Measurements from ENCODE around the gene POTEG. TPM values are rescaled to one million over a fixed set of nuclear protein-coding genes. Genes with fewer than 3 reads are reported as not detected.
"Not testable (repeated sequence)": the region's sequence is repeated elsewhere in the genome, so short reads cannot be mapped to it uniquely, and the experiment has no call there.

POTEG gene
- total and polyA plus RNA-seq, 10 donors, result 0.24 to 0.51 TPM; not detected in 8

DNA sequence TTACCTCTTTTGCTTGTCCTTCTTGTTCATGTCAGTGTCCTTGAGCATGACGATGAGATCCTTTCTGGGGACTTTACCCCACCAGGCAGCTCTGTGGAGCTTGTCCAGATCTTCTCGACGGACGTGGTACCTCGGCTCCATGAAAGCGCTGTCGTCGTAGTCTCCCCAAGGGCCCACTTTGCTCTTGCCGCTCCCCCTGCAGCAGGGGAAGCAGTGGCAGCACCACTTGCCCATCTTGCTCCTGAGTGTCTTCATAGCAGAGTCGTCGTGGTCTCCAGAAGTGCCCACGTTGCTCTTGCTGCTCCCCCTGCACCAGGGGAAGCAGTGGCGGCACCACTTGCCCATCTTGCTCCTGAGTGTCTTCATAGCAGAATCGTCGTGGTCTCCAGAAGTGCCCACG is 376 bp downstream of the POTEG start:
- 81 to 84% (median 83%) methylated on average over 7 of the region's 16 CpGs; no CpG with 5 or more reads in 2 of the 5 donors for WGBS, 5 donors
- H3K27me3 ChIP-seq (replicated peaks in 1 of 7); intact Hi-C loops (cut with DNase I; ENCODE audit: low total_unique reads); H3K4me3 ChIP-seq; H3K36me3 ChIP-seq; H3K27ac ChIP-seq; H3K4me1 ChIP-seq: not testable (repeated sequence)
- DNase-seq, result peak; percentile 65
- H3K9me3 ChIP-seq, result peaks cover 0 to 12% (median 0%) of the 10 kb centered on the region in 8 donors

DNA sequence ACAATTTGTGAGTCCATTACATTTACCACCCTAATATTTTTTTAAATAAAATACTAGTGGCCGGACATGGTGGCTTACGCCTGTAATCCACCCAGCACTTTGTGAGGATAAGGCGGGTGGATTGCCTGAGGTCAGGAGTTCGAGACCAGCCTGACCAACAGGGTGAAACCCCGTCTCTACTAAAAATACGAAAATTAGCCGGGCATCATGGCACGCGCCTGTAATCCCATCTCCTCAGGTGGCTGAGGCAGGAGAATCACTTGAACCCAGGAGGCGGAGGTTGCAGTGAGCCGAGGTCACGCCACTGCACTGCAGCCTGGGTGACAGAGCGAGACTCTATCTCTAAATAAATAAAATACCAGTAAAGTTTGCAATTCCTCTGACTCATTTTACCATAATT is 25.6 kb downstream of the POTEG start:
- H3K9me3 ChIP-seq; H3K27me3 ChIP-seq (replicated peaks in 1 of 7); H3K36me3 ChIP-seq; H3K4me3 ChIP-seq; H3K27ac ChIP-seq; H3K4me1 ChIP-seq; intact Hi-C loops (cut with DNase I; ENCODE audit: low total_unique reads): not testable (repeated sequence)
- WGBS, 5 donors, result 78 to 87% (median 84%) methylated on average over 8 to 12 of the region's 13 CpGs
- DNase-seq, result peak; percentile 50

DNA sequence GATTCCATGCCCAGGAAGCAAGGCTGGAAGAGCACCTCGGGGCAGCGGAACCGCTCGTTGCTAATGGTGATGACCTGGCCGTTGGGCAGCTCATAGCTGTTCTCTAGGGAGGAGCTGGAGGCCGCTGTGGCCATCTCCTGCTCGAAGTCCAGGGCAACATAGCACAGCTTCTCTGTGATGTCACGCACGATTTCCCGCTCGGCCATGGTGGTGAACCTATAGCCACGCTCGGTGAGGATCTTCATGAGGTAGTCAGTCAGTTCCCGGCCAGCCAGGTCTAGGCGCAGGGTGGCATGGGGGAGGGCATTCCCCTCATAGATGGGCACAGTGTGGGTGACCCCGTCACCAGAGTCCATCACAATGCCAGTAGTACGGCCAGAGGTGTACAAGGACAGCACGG is 32.0 kb downstream of the POTEG start:
- H3K27me3 ChIP-seq (replicated peaks in 1 of 7); H3K4me3 ChIP-seq; H3K4me1 ChIP-seq; H3K9me3 ChIP-seq; intact Hi-C loops (cut with DNase I; ENCODE audit: low total_unique reads); H3K36me3 ChIP-seq; H3K27ac ChIP-seq: not testable (repeated sequence)
- DNase-seq, result peak; percentile 27
- WGBS, 5 donors, result 79 to 87% (median 86%) methylated on average over 8 to 10 of the region's 18 CpGs; no CpG with 5 or more reads in 2 of the 5 donors

- intact Hi-C loops (cut with DNase I; ENCODE audit: low total_unique reads), result not testable (repeated sequence)
- peak; percentile 79 for DNase-seq
These were observed 39.4 kb downstream of the POTEG start for GRCh38 chr14:19394727-19395126.

GRCh38 chr14:19390230-19390629 is 43.9 kb downstream of the POTEG start:
- intact Hi-C loops (cut with DNase I; ENCODE audit: low total_unique reads); H3K27me3 ChIP-seq (replicated peaks in 1 of 7); H3K36me3 ChIP-seq; H3K27ac ChIP-seq; H3K4me3 ChIP-seq; H3K4me1 ChIP-seq: not testable (repeated sequence)
- peak; percentile 86 for DNase-seq
- WGBS, 5 donors, result 82 to 90% (median 88%) methylated on average over 4 to 10 of the region's 10 CpGs
- H3K9me3 ChIP-seq, result peaks cover 0 to 10% (median 0%) of the 10 kb centered on the region in 8 donors

More at GRCh38 chr14:19394727-19395126, 39.4 kb downstream of the POTEG start:
- not testable (repeated sequence) for H3K27me3 ChIP-seq (replicated peaks in 1 of 7); H3K4me1 ChIP-seq; H3K4me3 ChIP-seq; H3K36me3 ChIP-seq; H3K27ac ChIP-seq; H3K9me3 ChIP-seq
- WGBS, 5 donors, result 87 to 100% (median 90%) methylated on average over 4 to 5 of the region's 12 CpGs; no CpG with 5 or more reads in 1 of the 5 donors

DNA sequence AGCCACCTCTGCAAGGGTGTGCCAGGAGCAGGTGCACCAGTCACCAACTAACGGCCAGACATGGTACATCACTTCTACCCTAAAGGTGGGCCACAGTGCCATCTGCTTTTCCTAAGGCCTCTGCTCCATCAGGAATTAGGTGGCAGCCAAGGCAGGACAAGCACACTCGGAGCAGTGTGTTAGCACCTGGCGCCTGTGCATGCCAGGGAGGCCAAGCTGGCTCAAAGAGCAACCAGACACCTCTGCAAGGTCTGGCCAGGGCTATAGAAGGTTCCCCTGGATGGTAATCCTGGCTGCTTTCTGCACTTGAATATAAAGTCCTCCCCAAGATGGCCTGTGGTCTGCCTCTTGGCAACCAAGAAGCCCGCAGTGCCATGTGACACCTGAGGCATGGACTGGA is 45.4 kb downstream of the POTEG start:
- 73 to 75% (median 74%) methylated on average over 2 to 3 of the region's 4 CpGs; no CpG with 5 or more reads in 1 of the 5 donors for WGBS, 5 donors
- not testable (repeated sequence) for H3K27me3 ChIP-seq (replicated peaks in 1 of 7); H3K36me3 ChIP-seq

DNA sequence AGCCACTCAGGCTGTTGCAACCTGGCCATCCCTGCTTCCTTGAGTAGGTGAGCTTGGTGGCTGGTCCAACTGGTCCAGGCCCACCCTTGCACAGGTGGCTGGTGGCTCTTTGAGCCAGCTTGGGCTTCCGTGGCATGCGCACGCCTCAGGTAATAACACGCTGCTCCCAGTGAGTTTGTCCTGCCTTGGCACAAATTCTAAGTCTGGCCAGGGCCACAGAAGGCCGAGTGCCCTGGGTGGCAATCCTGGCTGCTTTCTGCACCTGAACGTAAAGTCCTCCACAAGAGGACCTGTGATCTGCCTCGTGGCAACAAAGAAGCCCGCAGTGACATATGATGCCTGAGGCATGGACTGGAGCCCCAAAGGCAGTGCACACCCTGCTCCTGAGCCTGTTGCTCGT is 47.1 kb downstream of the POTEG start:
- peaks cover 0 to 10% (median 0%) of the 10 kb centered on the region in 8 donors for H3K9me3 ChIP-seq
- 71 to 89% (median 73%) methylated on average over 4 to 9 of the region's 9 CpGs for WGBS, 5 donors
- H3K36me3 ChIP-seq; H3K27me3 ChIP-seq (replicated peaks in 1 of 7); H3K4me3 ChIP-seq; H3K4me1 ChIP-seq; intact Hi-C loops (cut with DNase I; ENCODE audit: low total_unique reads); H3K27ac ChIP-seq: not testable (repeated sequence)
- DNase-seq, result peak; percentile 81

More for the DNA sequence above, 45.4 kb downstream of the POTEG start:
- intact Hi-C loops (cut with DNase I; ENCODE audit: low total_unique reads); H3K27ac ChIP-seq; H3K4me1 ChIP-seq; H3K4me3 ChIP-seq: not testable (repeated sequence)
- peaks cover 0 to 10% (median 0%) of the 10 kb centered on the region in 8 donors for H3K9me3 ChIP-seq
- peak; percentile 83 for DNase-seq

DNA sequence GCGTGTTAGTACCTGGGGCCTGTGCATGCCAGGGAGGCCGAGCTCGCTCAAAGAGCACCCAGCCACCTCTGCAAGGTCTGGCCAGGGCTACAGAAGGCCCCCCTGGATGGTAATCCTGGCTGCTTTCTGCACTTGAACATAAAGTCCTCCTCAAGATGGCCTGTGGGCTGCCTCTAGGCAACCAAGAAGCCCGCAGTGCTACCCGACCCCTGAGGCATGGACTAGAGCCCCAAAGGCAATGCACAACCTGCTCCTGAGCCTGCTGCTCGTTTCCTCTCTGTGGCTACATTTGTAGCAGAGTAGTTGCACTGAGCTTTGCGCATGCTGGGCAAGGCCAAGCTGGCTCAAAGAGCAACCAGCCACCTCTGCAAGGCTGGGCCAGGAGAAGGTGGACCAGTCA is 47.8 kb downstream of the POTEG start:
- H3K4me3 ChIP-seq; H3K36me3 ChIP-seq; H3K4me1 ChIP-seq; intact Hi-C loops (cut with DNase I; ENCODE audit: low total_unique reads); H3K27ac ChIP-seq; H3K27me3 ChIP-seq (replicated peaks in 1 of 7): not testable (repeated sequence)
- DNase-seq, result peak; percentile 85
- peaks cover 0 to 10% (median 0%) of the 10 kb centered on the region in 8 donors for H3K9me3 ChIP-seq
- 57 to 70% (median 63%) methylated on average over 2 to 3 of the region's 7 CpGs; no CpG with 5 or more reads in 1 of the 5 donors for WGBS, 5 donors

- H3K4me1 ChIP-seq; H3K36me3 ChIP-seq; H3K27ac ChIP-seq; intact Hi-C loops (cut with DNase I; ENCODE audit: low total_unique reads); H3K4me3 ChIP-seq; H3K27me3 ChIP-seq (replicated peaks in 1 of 7): not testable (repeated sequence)
- H3K9me3 ChIP-seq, result peaks cover 0 to 12% (median 1%) of the 10 kb centered on the region in 8 donors
- WGBS, 5 donors, result 42 to 100% (median 61%) methylated on average over 1 to 3 of the region's 6 CpGs
- peak; percentile 48 for DNase-seq
These were observed 49.9 kb downstream of the POTEG start for GRCh38 chr14:19384088-19384781.

DNA sequence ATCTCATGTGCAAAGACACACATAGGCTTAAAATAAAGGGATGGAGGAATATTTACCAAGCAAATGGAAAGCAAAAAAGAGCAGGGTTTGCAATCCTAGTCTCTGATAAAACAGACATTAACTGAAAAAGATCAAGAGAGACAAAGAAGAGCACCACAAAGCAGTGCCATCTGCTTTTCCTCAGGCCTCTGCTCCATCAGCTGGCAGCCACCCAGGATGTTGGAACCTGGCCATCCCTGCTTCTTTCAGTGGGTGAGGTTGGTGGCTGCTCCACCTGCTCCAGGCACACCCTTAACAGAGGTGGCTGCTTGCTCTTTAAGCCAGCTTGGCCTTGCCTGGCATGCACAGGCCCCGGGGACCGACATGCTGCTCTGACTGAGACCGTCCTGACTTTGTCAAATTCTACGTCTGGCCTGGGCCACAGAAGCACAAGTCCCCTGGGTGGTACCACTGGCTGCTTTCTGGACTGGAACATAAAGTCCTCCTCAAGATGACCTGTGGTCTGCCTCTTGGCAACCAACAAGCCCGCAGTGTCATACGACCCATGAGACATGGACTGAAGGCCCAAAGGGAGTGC is 51.0 kb downstream of the POTEG start:
- H3K4me1 ChIP-seq; H3K4me3 ChIP-seq; H3K27ac ChIP-seq; intact Hi-C loops (cut with DNase I; ENCODE audit: low total_unique reads); H3K36me3 ChIP-seq; H3K27me3 ChIP-seq (replicated peaks in 1 of 7): not testable (repeated sequence)
- H3K9me3 ChIP-seq, result peaks cover 0 to 12% (median 1%) of the 10 kb centered on the region in 8 donors
- 93% methylated on average over 3 of the region's 6 CpGs; no CpG with 5 or more reads in 4 of the 5 donors for WGBS, 5 donors
- peak; percentile 67 for DNase-seq

DNA sequence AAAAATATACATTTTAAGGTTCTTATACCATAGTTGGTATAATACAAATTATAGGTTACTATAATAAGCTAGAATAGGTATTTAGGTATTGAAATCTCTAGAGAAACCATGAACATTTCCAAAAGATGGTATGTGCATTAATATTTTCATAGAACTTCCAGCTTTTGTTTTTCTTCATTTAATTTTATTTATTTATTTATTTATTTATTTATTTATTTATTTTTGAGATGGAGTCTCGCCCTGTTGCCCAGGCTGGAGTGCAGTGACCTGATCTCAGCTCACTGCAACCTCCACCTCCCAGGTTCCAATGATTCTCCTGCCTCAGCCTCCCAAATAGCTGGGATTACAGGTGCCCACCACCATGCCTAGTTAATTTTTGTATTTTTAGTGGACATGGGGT is 54.0 kb downstream of the POTEG start:
- H3K27ac ChIP-seq; H3K27me3 ChIP-seq (replicated peaks in 1 of 7); H3K36me3 ChIP-seq; H3K9me3 ChIP-seq; intact Hi-C loops (cut with DNase I; ENCODE audit: low total_unique reads); H3K4me3 ChIP-seq; H3K4me1 ChIP-seq: not testable (repeated sequence)
- peak; percentile 50 for DNase-seq
- 31 to 60% (median 39%) methylated on average over 1 of the region's 1 CpG for WGBS, 5 donors
